Body of pancreas (tissue), 4 donors: ENCODE results near the gene ME3.

ENCODE experiments used
- CTCF ChIP-seq, 7 experiments: fragments of 450-650 bp in 4 of 7; fragments of 200-600 bp in 3 of 7; sonication (generic) in 3 of 7; IDR thresholded peaks; one replicate each; pipeline ENCODE4 v1.5.1; 2016 to 2019; ENCODE audit warnings: antibody characterized with exemption in 7 of 7
- POLR2A ChIP-seq, 3 donors: fragments of 450-650 bp; IDR thresholded peaks; one replicate each; pipeline ENCODE4 v1.6.1; 2016; ENCODE audit warnings: antibody characterized with exemption in 3 of 3, mild to moderate bottlenecking in 2 of 3

GRCh38 chr11:86491027-86491426 is 181.4 kb downstream of the ME3 start:
- TF ChIP-seq CTCF (IDR thresholded peaks at IDR 0.05), result no peak
- no peak for TF ChIP-seq POLR2A (IDR thresholded peaks at IDR 0.05)
